ENCODE results near the gene CDH16.

DNA sequence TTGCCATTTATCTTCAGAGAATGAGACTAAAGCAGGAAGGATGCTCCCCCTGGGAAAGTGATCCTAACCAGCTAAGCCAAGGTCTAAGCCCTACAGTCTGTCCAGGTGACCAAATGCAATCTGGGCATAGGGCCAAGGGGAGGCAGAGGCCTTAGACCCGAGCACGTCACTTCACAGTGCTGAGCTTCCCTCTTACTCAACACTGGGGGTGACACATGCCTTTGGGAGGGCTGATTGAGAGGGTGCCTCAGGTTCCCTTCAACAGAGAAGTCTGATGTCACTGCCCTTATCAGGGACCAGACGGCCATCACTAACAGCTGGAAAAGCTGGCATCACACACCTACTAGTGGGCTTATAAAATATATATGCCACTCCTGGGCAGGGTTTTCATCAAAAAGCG is 11.5 kb upstream of the CDH16 start:
- TF ChIP-seq CTCF (IDR thresholded peaks at IDR 0.05) (no peak), POLR2A (IDR thresholded peaks at IDR 0.05) (no peak), POLR2AphosphoS5 (IDR thresholded peaks at IDR 0.05) (peak in 1 of 2 donors; percentile 18)
